Measurements from ENCODE around the gene NR1D2.

The NR1D2 gene

GRCh38 chr3:23960649-23961048, 15.6 kb downstream of the NR1D2 start:
- in situ Hi-C loops (cut with MboI; ENCODE audit: low pct_unique_long_range_greater_than_20kb, low sequenced_read_pairs, unreplicated experiment) = no loop called here
- TF ChIP-seq CTCF (IDR thresholded peaks at IDR 0.05; ENCODE audit: extremely low read depth, insufficient read depth, missing control alignments) = no peak
- no peak for DNase-seq (ENCODE audit: low spot score)

- no peak for TF ChIP-seq CTCF (IDR thresholded peaks at IDR 0.05; ENCODE audit: extremely low read depth, insufficient read depth, missing control alignments)
- in situ Hi-C loops (cut with MboI; ENCODE audit: low pct_unique_long_range_greater_than_20kb, low sequenced_read_pairs, unreplicated experiment) = no loop called here
- DNase-seq (ENCODE audit: low spot score) = no peak
These were observed 16.0 kb downstream of the NR1D2 start for GRCh38 chr3:23961066-23961465.

- in situ Hi-C loops (cut with MboI; ENCODE audit: low pct_unique_long_range_greater_than_20kb, low sequenced_read_pairs, unreplicated experiment) = no loop called here
- no peak for TF ChIP-seq CTCF (IDR thresholded peaks at IDR 0.05; ENCODE audit: extremely low read depth, insufficient read depth, missing control alignments)
- DNase-seq (ENCODE audit: low spot score) = no peak
These were observed 16.8 kb downstream of the NR1D2 start for GRCh38 chr3:23961913-23962312.

GRCh38 chr3:23964537-23965235, 19.6 kb downstream of the NR1D2 start:
- in situ Hi-C loops (cut with MboI; ENCODE audit: low pct_unique_long_range_greater_than_20kb, low sequenced_read_pairs, unreplicated experiment) = no loop called here
- TF ChIP-seq CTCF (IDR thresholded peaks at IDR 0.05; ENCODE audit: extremely low read depth, insufficient read depth, missing control alignments) = no peak
- DNase-seq (ENCODE audit: low spot score) = no peak

GRCh38 chr3:23966328-23966727, 21.2 kb downstream of the NR1D2 start:
- no peak for TF ChIP-seq CTCF (IDR thresholded peaks at IDR 0.05; ENCODE audit: extremely low read depth, insufficient read depth, missing control alignments)
- in situ Hi-C loops (cut with MboI; ENCODE audit: low pct_unique_long_range_greater_than_20kb, low sequenced_read_pairs, unreplicated experiment) = no loop called here
- no peak for DNase-seq (ENCODE audit: low spot score)

- in situ Hi-C loops (cut with MboI; ENCODE audit: low pct_unique_long_range_greater_than_20kb, low sequenced_read_pairs, unreplicated experiment) = no loop called here
- no peak for TF ChIP-seq CTCF (IDR thresholded peaks at IDR 0.05; ENCODE audit: extremely low read depth, insufficient read depth, missing control alignments)
- DNase-seq (ENCODE audit: low spot score) = no peak
These were observed 23.5 kb downstream of the NR1D2 start for GRCh38 chr3:23968463-23969184.

Measured in GM13977 (cell line).